H1 (cell line): ENCODE measurements around the gene CCDC78. TPM values are rescaled to one million over a fixed set of nuclear protein-coding genes. Genes with fewer than 3 reads are reported as not detected.

ENCODE experiments used
- ATF2 ChIP-seq: IDR thresholded peaks from 2 replicates; pipeline ENCODE4 v1.6.1; 2012; ENCODE audit warnings: low read length, inconsistent platforms
- CTCF ChIP-seq, 3 experiments: IDR thresholded peaks; 1 replicate in 2 of 3; 2 replicates in 1 of 3; pipeline versions ENCODE4 v1.5.1 to v1.6.1; 2011; ENCODE audit warnings: low read length in 3 of 3, mild to moderate bottlenecking in 3 of 3, inconsistent platforms in 2 of 3, low read depth in 1 of 3, moderate library complexity in 1 of 3; ENCODE audit not compliant: insufficient read depth in 1 of 3; ENCODE audit errors: control extremely low read depth in 1 of 3
- EP300 ChIP-seq, 2 experiments: IDR thresholded peaks; 1 replicate in 1 of 2; 2 replicates in 1 of 2; pipeline ENCODE4 v1.6.1; 2011 to 2012; ENCODE audit warnings: low read depth in 2 of 2, low read length in 2 of 2, mild to moderate bottlenecking in 2 of 2, borderline replicate concordance in 1 of 2, inconsistent platforms in 1 of 2, moderate library complexity in 1 of 2
- EZH2 ChIP-seq: fragments of 200-600 bp; sonication (generic); IDR thresholded peaks from 2 replicates; pipeline ENCODE4 v1.7.1; 2012; ENCODE audit warnings: low read depth, mild to moderate bottlenecking, moderate library complexity, low read length, inconsistent platforms; ENCODE audit not compliant: severe bottlenecking
- SP2 ChIP-seq: IDR thresholded peaks from 2 replicates; pipeline ENCODE4 v1.6.1; 2012; ENCODE audit warnings: mild to moderate bottlenecking, low read length, inconsistent platforms
- polyA plus RNA-seq, 7 experiments: library from polyadenylated mRNA; depleted of rRNA in 3 of 7; stranded (reverse) in 5 of 7; unstranded in 2 of 7; fragments of >200 nt in 5 of 7; fragments of 200-250 nt in 2 of 7; gene quantifications; 1 replicate in 5 of 7; 2 replicates in 1 of 7; 4 replicates in 1 of 7; pipeline versions ENCODE4 v1.2.1 to v1.2.3, GENCODE V29; 2011 to 2013; ENCODE audit warnings: missing spikeins in 2 of 7, mixed read lengths in 2 of 7
- total RNA-seq: library from RNA; stranded (reverse); fragmentation: NEBNext Ultra II Directional; extraction: Animal tissue kit (Norgen Biotek cat#: 25700); gene quantifications from 2 replicates; pipeline ENCODE4 v1.2.1, GENCODE V29; 2021
- TF ChIP-seq, protein P1 (sequence below): fragments of 300-600 bp; sonication (generic); IDR thresholded peaks from 2 replicates; pipeline ENCODE4 v1.7.1; 2012; ENCODE audit warnings: low read length, moderate library complexity, mild to moderate bottlenecking, inconsistent platforms; ENCODE audit not compliant: insufficient replicate concordance

Gene CCDC78
- total and polyA plus RNA-seq, 2 of the 8 experiments (the other 6 are each of a cell fraction or from before 2014, with no cell fraction given) = 7.1 to 8.5 TPM

DNA sequence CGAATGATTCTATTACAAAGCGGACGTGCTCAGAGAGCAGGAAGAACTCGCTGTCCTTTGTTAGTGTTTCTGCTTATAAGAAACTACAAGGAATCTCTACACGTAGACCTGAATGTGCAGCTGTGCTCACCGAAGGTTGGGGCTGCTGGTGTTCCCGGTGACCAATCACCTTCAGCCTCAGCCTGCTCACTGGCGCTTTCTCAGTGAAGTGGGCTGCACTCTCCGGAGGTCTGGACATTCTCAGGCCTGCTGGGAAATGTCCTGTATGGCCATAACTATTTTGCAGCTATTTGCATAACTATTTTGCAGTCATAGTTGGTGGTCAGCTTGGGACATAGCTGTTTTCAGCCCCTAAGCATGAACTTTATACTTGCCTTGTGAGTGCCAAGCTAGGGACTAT is 24.2 kb upstream of the CCDC78 start (continued):
- TF ChIP-seq, protein P1, sequence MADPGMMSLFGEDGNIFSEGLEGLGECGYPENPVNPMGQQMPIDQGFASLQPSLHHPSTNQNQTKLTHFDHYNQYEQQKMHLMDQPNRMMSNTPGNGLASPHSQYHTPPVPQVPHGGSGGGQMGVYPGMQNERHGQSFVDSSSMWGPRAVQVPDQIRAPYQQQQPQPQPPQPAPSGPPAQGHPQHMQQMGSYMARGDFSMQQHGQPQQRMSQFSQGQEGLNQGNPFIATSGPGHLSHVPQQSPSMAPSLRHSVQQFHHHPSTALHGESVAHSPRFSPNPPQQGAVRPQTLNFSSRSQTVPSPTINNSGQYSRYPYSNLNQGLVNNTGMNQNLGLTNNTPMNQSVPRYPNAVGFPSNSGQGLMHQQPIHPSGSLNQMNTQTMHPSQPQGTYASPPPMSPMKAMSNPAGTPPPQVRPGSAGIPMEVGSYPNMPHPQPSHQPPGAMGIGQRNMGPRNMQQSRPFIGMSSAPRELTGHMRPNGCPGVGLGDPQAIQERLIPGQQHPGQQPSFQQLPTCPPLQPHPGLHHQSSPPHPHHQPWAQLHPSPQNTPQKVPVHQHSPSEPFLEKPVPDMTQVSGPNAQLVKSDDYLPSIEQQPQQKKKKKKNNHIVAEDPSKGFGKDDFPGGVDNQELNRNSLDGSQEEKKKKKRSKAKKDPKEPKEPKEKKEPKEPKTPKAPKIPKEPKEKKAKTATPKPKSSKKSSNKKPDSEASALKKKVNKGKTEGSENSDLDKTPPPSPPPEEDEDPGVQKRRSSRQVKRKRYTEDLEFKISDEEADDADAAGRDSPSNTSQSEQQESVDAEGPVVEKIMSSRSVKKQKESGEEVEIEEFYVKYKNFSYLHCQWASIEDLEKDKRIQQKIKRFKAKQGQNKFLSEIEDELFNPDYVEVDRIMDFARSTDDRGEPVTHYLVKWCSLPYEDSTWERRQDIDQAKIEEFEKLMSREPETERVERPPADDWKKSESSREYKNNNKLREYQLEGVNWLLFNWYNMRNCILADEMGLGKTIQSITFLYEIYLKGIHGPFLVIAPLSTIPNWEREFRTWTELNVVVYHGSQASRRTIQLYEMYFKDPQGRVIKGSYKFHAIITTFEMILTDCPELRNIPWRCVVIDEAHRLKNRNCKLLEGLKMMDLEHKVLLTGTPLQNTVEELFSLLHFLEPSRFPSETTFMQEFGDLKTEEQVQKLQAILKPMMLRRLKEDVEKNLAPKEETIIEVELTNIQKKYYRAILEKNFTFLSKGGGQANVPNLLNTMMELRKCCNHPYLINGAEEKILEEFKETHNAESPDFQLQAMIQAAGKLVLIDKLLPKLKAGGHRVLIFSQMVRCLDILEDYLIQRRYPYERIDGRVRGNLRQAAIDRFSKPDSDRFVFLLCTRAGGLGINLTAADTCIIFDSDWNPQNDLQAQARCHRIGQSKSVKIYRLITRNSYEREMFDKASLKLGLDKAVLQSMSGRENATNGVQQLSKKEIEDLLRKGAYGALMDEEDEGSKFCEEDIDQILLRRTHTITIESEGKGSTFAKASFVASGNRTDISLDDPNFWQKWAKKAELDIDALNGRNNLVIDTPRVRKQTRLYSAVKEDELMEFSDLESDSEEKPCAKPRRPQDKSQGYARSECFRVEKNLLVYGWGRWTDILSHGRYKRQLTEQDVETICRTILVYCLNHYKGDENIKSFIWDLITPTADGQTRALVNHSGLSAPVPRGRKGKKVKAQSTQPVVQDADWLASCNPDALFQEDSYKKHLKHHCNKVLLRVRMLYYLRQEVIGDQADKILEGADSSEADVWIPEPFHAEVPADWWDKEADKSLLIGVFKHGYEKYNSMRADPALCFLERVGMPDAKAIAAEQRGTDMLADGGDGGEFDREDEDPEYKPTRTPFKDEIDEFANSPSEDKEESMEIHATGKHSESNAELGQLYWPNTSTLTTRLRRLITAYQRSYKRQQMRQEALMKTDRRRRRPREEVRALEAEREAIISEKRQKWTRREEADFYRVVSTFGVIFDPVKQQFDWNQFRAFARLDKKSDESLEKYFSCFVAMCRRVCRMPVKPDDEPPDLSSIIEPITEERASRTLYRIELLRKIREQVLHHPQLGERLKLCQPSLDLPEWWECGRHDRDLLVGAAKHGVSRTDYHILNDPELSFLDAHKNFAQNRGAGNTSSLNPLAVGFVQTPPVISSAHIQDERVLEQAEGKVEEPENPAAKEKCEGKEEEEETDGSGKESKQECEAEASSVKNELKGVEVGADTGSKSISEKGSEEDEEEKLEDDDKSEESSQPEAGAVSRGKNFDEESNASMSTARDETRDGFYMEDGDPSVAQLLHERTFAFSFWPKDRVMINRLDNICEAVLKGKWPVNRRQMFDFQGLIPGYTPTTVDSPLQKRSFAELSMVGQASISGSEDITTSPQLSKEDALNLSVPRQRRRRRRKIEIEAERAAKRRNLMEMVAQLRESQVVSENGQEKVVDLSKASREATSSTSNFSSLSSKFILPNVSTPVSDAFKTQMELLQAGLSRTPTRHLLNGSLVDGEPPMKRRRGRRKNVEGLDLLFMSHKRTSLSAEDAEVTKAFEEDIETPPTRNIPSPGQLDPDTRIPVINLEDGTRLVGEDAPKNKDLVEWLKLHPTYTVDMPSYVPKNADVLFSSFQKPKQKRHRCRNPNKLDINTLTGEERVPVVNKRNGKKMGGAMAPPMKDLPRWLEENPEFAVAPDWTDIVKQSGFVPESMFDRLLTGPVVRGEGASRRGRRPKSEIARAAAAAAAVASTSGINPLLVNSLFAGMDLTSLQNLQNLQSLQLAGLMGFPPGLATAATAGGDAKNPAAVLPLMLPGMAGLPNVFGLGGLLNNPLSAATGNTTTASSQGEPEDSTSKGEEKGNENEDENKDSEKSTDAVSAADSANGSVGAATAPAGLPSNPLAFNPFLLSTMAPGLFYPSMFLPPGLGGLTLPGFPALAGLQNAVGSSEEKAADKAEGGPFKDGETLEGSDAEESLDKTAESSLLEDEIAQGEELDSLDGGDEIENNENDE = no peak
- no peak for TF ChIP-seq EZH2
- no peak for TF ChIP-seq EP300 (IDR thresholded peaks at IDR 0.05; ENCODE audit: borderline replicate concordance in 1 of 2, low read depth in 2 of 2, low read length in 2 of 2)
- TF ChIP-seq ATF2 = no peak
- no peak for TF ChIP-seq SP2
- TF ChIP-seq CTCF (IDR thresholded peaks at IDR 0.05; ENCODE audit: control extremely low read depth in 1 of 3, insufficient read depth in 1 of 3, low read depth in 1 of 3, low read length in 3 of 3) = no peak
